ENCODE measurements around the gene ZNF618. TPM values are rescaled to one million over a fixed set of nuclear protein-coding genes. Genes with fewer than 3 reads are reported as not detected.

ZNF618 gene
- total and polyA plus RNA-seq, 8 donors = 5.1 to 14.0 (median 8.1) TPM

DNA sequence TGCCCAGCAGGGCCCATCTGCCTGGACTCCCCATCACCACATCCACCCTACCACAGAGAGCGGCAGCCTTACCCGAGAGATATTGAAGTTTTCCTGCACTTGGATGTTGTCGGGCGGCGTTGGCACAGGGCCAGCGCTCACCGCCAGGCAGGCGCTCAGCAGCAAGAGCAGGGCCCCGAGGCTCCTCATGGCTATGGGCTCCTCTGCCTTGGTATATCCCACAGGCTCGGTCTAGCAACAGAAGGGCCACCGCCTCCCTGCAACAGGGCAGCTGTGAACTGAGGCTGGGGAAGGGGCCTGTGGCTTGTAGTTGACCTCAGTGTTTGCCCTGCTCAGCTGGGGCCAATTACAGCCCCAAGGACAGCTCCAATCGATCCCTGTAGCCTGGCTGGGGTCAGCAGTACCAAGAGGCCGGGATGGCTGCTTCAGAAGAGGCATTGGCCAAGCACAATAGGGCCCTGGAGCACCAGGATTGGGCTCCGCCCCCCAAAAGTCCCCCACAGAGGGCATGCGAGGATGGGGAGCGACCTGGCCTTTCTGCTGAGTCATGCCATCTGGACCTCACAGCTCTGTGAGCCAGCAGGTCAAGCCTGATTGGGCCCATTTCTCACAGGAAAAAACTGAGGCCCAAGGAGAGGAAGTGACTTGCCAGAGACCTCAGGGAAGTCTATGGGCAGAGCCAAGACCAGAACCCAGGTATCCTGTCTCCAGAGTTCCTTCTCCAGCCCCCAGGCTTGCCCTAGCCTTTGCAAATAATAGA is 202.1 kb downstream of the ZNF618 start, which contains the start of gene AMBP:
TSS of gene AMBP (minus strand) at position 280 of the 760 bp plus-strand sequence. CDS start at position 189, 91 bp downstream.
- Histone ChIP-seq H3K4me3 (peak within 1 kb of the TSS in 2 of 4 donors; percentile 17 to 24), H3K4me1 (peaks cover 40 to 51% (median 46%) of the 10 kb centered on the region in 3 donors), H3K27ac (peak within 1 kb of the TSS; percentile 8 to 67 (median 43)), H3K36me3 (no peaks in the 10 kb centered on the region), H3K9me3 (no peaks in the 10 kb centered on the region), H3K27me3 (no peaks in the 10 kb centered on the region)
- ATAC-seq (peak in 3 of 4 donors; percentile 4 to 9 (median 6)), FAIRE-seq (no peak), DNase-seq (peak in 5 of 6 donors; percentile 51 to 79 (median 61))
- WGBS, 2 donors = 14 to 16% methylated on average over 16 of the region's 16 CpGs
- intact Hi-C loops (cut with DNase I) = no loop called here
- TF ChIP-seq CTCF (IDR thresholded peaks at IDR 0.05) = no peak

DNA sequence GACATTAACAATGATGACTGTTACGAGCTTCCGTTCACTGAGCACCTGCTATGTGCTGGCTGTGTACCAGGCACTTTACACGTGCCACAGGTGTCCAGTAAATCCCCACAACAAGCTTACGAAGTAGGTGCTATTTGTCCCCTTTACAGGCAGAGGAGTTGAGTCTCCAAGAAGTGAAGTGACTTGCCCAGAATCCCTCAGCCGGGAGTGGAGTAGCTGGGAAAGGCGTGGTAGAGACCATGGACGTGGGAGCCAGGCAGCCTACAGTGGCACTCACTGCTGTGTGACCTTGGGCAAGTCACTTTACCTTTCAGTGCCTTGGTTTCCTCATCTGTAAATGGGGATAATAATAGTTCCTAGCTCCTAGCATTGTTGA is 202.7 kb downstream of the ZNF618 start:
- peaks cover 40 to 51% (median 46%) of the 10 kb centered on the region in 3 donors for H3K4me1 ChIP-seq
- WGBS, 2 donors = 55 to 61% methylated on average over 7 of the region's 7 CpGs

DNA sequence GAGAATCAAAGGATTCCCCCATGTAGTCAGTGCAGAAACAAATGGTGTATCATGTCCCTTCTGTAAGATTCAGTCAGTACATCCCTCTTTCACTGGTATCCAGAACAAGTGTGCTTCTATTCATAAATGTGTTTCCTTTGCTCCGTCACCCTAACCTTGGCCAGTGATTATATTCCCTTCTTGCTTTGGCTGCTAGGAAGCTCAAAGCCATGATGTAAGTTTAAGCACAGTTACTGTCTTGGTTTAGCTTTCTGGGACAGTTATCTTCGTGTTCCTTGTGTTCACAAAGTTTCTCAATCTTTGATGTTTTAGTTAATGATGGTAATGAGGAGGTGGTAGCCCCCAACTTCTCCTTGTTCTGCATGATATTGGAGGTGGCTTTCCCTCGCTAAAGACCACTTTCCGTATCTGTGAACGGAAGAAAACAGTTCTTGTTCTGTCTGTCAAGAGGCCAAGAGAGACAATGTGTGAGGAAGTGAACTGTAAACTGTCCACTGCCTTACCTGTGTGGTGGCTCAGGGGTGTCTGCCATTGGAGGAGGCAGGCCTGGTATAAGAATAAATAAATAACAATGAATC is 204.2 kb downstream of the ZNF618 start:
- no peaks in the 10 kb centered on the region for H3K27me3 ChIP-seq
- no peak for FAIRE-seq
- intact Hi-C loops (cut with DNase I) = loop anchor here in 1 of 3 donors (5.0 kb wide), 1 partner anchor 212 kb away; no protein-coding TSS in a partner anchor
- 57 to 59% methylated on average over 5 of the region's 5 CpGs for whole genome bisulfite sequencing, 2 donors
- peak in 3 of 4 donors; percentile 19 to 25 (median 19) for ATAC-seq
- no peaks in the 10 kb centered on the region for H3K36me3 ChIP-seq
- H3K4me3 ChIP-seq = no peak overlapping the region
- H3K27ac ChIP-seq = peak overlapping the region; percentile 37 to 82 (median 68)
- DNase-seq = no peak
- H3K4me1 ChIP-seq = peaks cover 40 to 51% (median 46%) of the 10 kb centered on the region in 3 donors
- H3K9me3 ChIP-seq = no peaks in the 10 kb centered on the region
- no peak for TF ChIP-seq CTCF (IDR thresholded peaks at IDR 0.05)

More for the DNA sequence above, 202.7 kb downstream of the ZNF618 start:
- H3K27me3 ChIP-seq = no peaks in the 10 kb centered on the region
- no peak for FAIRE-seq
- peak overlapping the region in 3 of 4 donors; percentile 25 to 67 (median 61) for H3K27ac ChIP-seq
- no peaks in the 10 kb centered on the region for H3K36me3 ChIP-seq
- TF ChIP-seq CTCF (IDR thresholded peaks at IDR 0.05) = no peak
- intact Hi-C loops (cut with DNase I) = no loop called here
- no peak overlapping the region for H3K4me3 ChIP-seq
- no peaks in the 10 kb centered on the region for H3K9me3 ChIP-seq
- no peak for ATAC-seq
- no peak for DNase-seq

GRCh38 chr9:114080773-114081440 is 204.8 kb downstream of the ZNF618 start:
- H3K36me3 ChIP-seq = no peaks in the 10 kb centered on the region
- peak in 4 of 6 donors; percentile 54 to 82 (median 74) for DNase-seq
- no peak for FAIRE-seq
- no peak for TF ChIP-seq CTCF (IDR thresholded peaks at IDR 0.05)
- intact Hi-C loops (cut with DNase I) = loop anchor here in 1 of 3 donors (5.0 kb wide), 1 partner anchor 211 kb away; no protein-coding TSS in a partner anchor
- H3K27me3 ChIP-seq = no peaks in the 10 kb centered on the region
- peaks cover 40 to 51% (median 46%) of the 10 kb centered on the region in 3 donors for H3K4me1 ChIP-seq
- peak; percentile 74 to 81 (median 76) for ATAC-seq
- no peak overlapping the region for H3K4me3 ChIP-seq
- H3K9me3 ChIP-seq = no peaks in the 10 kb centered on the region
- peak overlapping the region; percentile 37 to 82 (median 68) for H3K27ac ChIP-seq
- 6 to 9% methylated on average over 7 of the region's 7 CpGs for WGBS, 2 donors
